HS-5 (cell line): Measurements from ENCODE around the gene TBX1.
A peak's percentile ranks its signal among the peaks of the same experiment; 100 is the strongest.
"Not testable (repeated sequence)": the region's sequence is repeated elsewhere in the genome, so short reads cannot be mapped to it uniquely, and the experiment has no call there.

Source experiments
- DNase-seq: peaks from one replicate; pipeline ENCODE4 v3.0.0-alpha.2; 2012; ENCODE audit warnings: low read depth

TBX1 gene

GRCh38 chr22:19765477-19766239, 5.1 kb downstream of the TBX1 start:
- DNase-seq, result no peak

DNA sequence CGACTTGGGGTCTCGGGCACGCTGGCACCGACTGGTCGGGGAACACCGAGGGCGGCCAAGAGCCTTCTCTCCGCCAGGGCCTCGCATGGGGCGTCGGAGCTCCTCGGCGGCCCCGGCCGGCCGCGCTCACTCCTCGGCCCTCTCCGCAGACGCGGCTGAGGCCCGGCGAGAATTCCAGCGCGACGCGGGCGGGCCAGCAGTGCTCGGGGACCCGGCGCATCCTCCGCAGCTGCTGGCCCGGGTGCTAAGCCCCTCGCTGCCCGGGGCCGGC, 5.6 kb downstream of the TBX1 start:
- DNase-seq, result no peak

GRCh38 chr22:19766511-19767426, 6.2 kb downstream of the TBX1 start:
- DNase-seq, result peak; percentile 28

DNA sequence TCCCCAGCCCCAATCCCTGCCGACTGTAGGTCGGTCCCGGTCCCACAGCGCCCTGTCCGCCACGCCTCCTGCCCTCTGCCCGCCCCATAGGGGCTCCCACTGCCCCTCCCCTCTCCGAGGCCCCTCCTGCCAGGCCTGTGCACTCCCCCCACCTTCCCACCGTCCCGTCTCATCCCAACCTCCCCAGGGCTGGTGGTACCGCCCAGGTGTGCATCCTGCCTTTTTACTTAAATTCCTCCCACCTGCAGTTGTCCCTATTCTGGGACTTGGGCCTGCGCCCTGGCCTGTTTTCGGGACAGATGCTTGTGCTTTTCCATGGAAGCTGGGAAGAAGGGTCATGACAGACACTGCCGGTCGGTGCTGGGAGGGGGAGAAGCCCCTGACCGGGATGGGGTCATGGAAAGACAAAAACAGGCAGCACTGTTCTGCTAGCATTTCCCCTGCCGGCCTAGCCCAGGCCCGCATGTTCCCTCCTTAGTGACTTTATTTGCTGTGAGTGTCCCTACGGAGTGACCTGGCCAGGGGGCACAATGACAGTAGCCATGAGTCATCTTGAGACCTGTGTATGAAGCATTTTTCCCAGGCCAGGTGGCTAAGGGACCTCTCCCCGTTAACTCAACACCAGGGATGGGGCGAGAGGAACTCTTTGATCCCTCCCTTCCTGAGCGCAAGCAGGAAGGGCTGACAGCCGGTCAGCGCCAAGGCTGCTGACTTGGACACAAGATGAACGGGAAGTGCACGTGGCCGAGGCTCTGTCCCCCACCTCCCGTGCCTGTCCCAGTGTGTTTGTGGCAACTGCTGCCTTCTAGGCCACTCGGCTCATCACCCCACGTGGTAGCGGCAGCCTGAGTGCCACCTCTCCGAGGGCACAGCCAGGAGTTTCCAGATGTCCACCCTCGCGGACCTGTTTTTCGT, 7.1 kb downstream of the TBX1 start:
- no peak for DNase-seq

DNA sequence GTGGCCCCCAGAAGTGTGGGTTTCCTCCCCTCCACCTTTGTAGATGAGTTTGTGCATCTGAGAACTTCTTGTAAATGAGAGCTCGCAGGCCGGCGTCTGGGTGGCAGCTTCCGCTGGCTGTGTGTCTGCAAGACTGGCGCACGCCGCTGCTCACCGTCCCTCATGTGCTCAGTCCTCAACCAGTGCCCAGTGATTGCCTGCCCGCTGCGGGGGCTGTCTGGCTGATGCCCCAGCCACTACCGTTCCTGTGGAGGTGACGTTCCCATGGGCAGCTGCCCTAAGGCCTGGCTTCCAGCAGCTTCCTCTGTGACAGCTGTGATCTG, 8.8 kb downstream of the TBX1 start:
- no peak for DNase-seq

DNA sequence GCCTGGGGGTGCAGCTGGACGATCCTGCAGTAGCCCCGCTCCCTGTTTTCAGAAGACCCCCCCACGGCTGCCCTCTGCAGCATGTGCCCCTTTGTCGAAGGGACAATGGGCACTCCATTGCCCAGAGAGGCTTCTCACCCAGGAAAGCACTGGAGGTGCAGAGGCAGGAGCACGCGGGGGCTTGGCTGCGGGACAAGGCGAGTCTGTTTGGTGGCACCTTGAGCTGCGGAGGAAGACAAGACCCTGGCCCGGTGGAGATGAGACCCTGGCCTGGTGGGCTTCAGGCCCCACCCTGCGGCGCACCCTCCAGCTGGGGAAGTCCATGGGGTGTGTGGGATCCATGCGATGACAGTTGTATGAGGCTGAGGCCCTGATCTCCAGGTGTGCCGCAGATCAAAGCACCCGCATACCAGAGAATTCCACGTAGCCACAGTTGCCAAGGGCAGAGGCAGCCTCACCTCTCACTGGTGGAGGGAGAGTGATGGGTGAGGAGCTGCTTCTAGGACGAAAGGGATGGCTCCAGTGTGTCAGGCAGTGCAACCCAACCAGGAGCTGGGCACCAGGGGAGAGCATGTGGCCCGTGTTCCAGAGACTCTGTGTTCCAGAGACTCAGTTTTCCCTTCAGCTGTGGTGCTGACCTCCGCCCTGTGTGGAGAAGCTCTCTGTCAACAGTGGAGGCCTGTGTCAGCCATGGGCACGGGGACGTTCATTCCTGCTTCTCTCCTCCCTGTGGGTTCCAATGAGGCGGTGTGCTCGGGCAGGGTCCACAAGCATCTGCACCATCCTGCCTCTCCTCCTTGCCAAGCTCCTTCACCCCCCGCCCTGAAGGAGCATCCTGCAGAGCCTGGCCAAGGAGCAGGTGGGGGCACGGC, 10.0 kb downstream of the TBX1 start:
- no peak for DNase-seq

- no peak for DNase-seq
Measured at GRCh38 chr22:19772422-19772672, 11.8 kb downstream of the TBX1 start.

DNA sequence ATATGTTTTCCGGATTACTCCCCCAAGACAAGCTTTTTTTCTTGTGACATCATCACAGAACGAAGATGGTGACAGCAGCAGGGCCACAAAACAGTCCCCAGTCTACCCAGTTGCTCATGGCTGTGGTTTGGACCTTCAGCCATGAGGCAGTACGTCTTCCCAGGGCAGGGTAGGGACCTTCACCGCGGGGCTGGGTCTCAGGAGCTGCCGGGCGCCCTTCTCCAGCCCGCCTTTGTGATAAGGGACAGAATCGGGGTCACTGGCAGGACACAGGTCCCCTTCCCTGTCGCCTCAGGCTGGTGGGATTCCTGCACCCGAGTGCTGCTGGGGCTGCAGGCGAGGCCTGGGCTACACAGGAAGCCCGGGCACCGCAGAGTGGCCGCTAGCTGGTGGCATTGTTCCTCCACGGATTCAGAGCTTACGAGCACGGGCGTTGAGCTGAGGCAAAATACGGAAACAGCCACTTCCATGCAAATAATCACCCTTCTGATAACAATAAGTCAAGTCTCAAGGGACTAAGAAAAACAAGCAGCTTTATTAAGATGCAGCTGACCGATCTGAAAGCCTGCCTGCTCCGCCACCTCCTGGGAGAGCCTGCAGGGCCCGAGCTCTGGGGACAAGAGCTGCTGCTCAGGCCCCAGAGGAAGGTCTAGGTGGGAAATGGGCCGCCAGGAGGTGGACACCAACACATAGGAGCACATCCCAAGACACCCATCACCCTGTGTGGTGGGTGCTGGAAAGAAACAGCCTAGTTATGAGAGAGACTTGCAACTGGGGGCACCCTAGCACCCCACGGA, 12.3 kb downstream of the TBX1 start:
- no peak for DNase-seq

DNA sequence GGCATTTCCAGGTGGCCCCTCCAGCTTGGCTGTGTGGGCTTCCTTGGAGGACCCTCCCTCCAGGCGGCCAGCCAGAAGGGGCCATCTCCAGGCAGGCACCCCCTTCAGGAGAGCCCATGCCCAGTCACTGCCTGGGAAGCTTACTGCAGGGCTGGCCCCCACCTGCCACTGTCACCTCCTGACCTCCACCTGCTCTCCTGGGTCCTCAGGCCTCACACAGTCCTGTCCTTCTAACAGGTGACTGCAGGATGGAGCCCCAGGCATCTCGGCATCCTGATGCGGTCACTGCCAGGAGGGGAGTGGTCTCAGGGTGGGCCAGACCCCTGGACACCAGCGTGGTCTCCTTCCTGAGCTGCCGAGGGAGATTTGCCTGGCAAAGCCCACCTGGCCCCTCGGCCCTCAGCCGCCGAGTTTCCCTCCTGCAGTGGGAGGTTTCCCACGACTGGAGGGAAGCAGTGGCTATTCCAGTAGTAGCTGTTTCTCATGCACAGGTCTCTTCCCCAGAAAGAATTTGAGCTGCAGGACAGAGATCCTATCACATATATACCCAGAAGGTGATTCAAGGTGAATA, 13.0 kb downstream of the TBX1 start:
- no peak for DNase-seq

GRCh38 chr22:19774628-19775027, 14.1 kb downstream of the TBX1 start:
- DNase-seq, result no peak

DNA sequence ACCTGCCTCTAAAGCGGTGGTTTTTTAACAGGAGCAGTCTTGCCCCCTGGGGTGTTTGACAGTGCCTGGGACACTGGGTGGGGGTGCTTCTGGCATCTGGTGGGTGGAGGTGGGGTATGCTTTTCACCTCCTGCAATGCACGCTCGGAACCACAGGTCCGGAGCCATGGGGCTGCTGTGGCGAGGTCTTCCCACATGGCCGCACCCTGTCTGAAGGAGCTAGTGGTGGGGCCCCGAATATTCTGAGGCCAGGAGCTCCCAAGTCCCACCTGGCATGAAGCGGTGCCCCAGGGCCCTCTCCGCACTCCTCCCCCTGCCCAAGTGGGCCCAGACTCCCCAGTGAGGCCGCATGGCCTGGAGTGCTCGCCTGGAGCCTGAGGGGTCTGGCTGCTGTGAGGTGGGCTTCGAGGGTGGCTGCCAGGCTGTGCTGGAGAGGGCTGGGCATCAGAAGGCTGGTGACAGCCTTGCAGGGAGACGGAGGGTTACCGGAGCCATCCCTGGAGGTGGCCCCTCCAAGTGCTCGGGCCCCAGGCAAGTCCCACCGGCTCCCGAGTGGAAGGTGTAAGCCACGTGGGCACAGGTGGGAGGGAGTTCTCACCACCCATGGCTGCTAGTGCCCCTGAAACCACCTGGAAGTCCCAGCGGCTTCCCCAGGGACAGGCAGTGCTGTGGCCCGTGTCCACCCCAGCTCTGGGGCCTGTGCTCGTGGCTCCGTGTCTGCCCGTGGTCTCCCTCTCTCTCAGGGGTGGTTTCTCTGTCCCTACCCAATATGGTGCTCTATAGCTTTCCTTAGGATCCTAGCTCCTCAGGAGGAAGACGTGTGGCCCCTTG, 15.1 kb downstream of the TBX1 start:
- DNase-seq, result no peak

DNA sequence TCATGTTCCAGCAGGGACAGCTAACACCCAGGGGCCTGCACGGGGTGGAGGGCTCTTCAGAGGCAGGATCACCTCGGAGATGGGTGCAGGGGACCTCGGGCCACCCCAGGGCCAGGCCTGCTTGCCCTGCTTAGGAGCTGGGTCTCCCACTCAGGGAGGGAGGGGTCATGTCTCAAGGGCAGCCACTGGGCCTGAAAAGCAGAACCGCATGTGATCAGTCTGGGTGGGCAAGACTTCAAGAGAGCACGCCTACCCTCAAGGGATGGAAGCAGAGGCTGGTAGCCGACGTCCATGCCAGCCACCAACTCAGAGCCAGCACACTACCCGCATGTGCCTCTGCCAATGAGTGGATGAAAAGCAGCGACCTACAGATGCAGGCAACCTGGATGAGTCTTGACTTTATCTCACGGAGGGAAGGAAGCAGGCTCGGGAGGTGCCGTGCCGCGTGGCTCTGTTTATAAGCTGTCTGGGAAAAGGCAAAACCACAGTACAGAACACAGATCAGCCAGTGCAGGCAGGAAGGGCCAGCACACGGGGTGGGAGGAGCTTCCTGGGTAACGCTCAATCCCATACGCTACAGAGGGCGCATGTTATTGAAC, 16.0 kb downstream of the TBX1 start:
- DNase-seq, result no peak

DNA sequence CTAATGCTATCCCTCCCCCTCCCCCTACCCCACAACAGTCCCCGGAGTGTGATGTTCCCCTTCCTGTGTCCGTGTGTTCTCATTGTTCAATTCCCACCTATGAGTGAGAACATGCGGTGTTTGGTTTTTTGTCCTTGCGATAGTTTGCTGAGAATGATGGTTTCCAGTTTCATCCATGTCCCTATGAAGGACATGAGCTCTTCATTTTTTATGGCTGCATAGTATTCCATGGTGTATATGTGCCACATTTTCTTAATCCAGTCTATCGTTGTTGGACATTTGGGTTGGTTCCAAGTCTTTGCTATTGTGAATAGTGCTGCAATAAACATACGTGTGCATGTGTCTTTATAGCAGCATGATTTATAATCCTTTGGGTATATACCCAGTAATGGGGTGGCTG, 16.6 kb downstream of the TBX1 start:
- DNase-seq, result not testable (repeated sequence)

DNA sequence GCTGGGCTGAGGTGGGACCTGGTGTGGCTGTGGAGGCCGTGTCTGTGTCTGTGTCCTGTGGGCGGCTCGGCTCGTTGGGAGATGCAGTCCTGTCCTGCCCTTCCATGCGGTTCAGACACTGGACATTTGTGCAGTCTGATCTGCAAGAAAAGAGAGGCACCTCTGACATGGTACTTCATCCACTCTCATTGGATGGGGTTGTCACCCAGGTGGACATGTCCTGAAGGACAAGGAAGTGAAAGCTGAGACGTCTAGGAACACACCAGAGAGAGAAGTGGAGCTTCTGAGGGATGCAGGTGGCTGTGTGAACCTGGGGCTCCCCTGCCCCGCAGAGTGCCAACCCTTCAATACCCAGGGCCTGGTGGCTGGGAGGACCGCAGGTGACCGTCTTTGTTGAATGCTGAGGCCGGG, 18.4 kb downstream of the TBX1 start:
- no peak for DNase-seq

- DNase-seq, result no peak
Measured at GRCh38 chr22:19779685-19780268, 19.2 kb downstream of the TBX1 start.

DNA sequence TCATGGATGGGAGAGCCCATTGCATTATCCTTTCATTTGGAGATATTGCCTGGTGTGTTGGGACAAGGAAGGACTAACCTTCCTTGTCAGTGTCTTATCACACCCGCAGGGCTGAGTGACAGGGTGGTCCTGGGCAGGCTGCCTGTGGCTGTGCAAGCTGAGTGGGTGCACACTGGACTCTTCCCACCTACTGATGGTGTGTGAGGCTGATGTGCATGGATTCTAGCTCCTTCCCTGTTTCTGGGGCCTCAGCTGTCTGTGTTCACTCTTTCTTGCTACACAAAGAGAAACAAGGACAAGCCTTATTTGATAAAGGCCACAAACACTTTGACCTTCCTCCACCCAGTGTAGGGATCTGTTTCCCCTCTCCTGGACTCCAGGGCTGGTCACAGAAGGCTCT, 22.0 kb downstream of the TBX1 start:
- no peak for DNase-seq

- no peak for DNase-seq
Measured at GRCh38 chr22:19783586-19784383, 23.2 kb downstream of the TBX1 start.
